Astrocyte (in vitro differentiated cells and primary cell): Measurements from ENCODE around the gene PAM16. TPM values are rescaled to one million over a fixed set of nuclear protein-coding genes. Genes with fewer than 3 reads are reported as not detected.

ENCODE experiments used
- DNase-seq: peaks from one replicate; pipeline ENCODE4 v3.0.0-alpha.2; 2010; ENCODE audit warnings: low read depth
- FAIRE-seq: peaks from 2 replicates; lab custom pipeline; 2011; peaks lifted over from hg19 to GRCh38; lab: Jason Lieb, UNC
- H2AFZ ChIP-seq: 2 replicates; pipeline ENCODE4 v1.6.0; 2012; ENCODE audit warnings: low read depth, low read length, inconsistent platforms
- H3K27ac ChIP-seq: 2 replicates; pipeline ENCODE4 v1.5.1; 2011; ENCODE audit warnings: low read depth, low read length, inconsistent platforms
- H3K27me3 ChIP-seq: 2 replicates; pipeline ENCODE4 v1.6.0; 2011; ENCODE audit warnings: low read length, inconsistent platforms; ENCODE audit not compliant: insufficient read depth
- H3K36me3 ChIP-seq: 2 replicates; pipeline ENCODE4 v1.5.1; 2011; ENCODE audit warnings: low read length, inconsistent platforms; ENCODE audit not compliant: insufficient read depth
- H3K4me1 ChIP-seq: 2 replicates; pipeline ENCODE4 v1.5.1; 2011; ENCODE audit warnings: low read length, inconsistent platforms; ENCODE audit not compliant: insufficient read depth
- H3K4me2 ChIP-seq: 2 replicates; pipeline ENCODE4 v1.6.0; 2012; ENCODE audit warnings: low read length, inconsistent platforms
- H3K4me3 ChIP-seq: 2 replicates; pipeline ENCODE4 v1.5.1; 2011; ENCODE audit warnings: low read depth, mild to moderate bottlenecking, low read length, inconsistent platforms; ENCODE audit not compliant: insufficient read depth
- H3K79me2 ChIP-seq: 2 replicates; pipeline ENCODE4 v1.6.0; 2012; ENCODE audit warnings: mild to moderate bottlenecking, low read length, inconsistent platforms; ENCODE audit not compliant: insufficient read depth
- H3K9ac ChIP-seq: 2 replicates; pipeline ENCODE4 v1.6.0; 2012; ENCODE audit warnings: mild to moderate bottlenecking, low read length, inconsistent platforms
- H3K9me3 ChIP-seq: 2 replicates; pipeline ENCODE4 v1.5.1; 2012; ENCODE audit warnings: low read depth, mild to moderate bottlenecking, low read length, inconsistent platforms; ENCODE audit not compliant: insufficient read depth
- H4K20me1 ChIP-seq: 2 replicates; pipeline ENCODE4 v1.6.0; 2012; ENCODE audit warnings: low read length, inconsistent platforms; ENCODE audit not compliant: insufficient read depth
- H3K27ac Mint-ChIP-seq: one replicate; pipeline ENCODE4 v1.8.0; 2021; ENCODE audit warnings: mild to moderate bottlenecking, mixed read lengths; ENCODE audit not compliant: unreplicated experiment
- H3K27me3 Mint-ChIP-seq: one replicate; pipeline ENCODE4 v1.8.0; 2021; ENCODE audit warnings: low read depth, mixed read lengths; ENCODE audit not compliant: unreplicated experiment
- H3K36me3 Mint-ChIP-seq: one replicate; pipeline ENCODE4 v1.8.0; 2021; ENCODE audit warnings: low read depth, mixed read lengths; ENCODE audit not compliant: unreplicated experiment
- H3K4me1 Mint-ChIP-seq: one replicate; pipeline ENCODE4 v1.8.0; 2021; ENCODE audit warnings: low read depth, mixed read lengths; ENCODE audit not compliant: unreplicated experiment
- H3K4me3 Mint-ChIP-seq: one replicate; pipeline ENCODE4 v1.8.0; 2021; ENCODE audit warnings: mild to moderate bottlenecking, moderate library complexity, mixed read lengths; ENCODE audit not compliant: unreplicated experiment
- H3K9me3 Mint-ChIP-seq: one replicate; pipeline ENCODE4 v1.8.0; 2021; ENCODE audit warnings: mild to moderate bottlenecking, mixed read lengths; ENCODE audit not compliant: unreplicated experiment
- CTCF ChIP-seq: IDR thresholded peaks from 2 replicates; pipeline ENCODE4 v1.5.1; 2011; ENCODE audit warnings: low read depth, mild to moderate bottlenecking, inconsistent platforms, low read length, moderate library complexity; ENCODE audit not compliant: insufficient read depth
- EZH2 ChIP-seq: IDR thresholded peaks from 2 replicates; pipeline ENCODE4 v1.6.1; 2012; ENCODE audit warnings: mild to moderate bottlenecking, low read length, inconsistent platforms; ENCODE audit not compliant: insufficient read depth
- total RNA-seq: library from RNA; stranded (reverse); gene quantifications from 2 replicates; pipeline ENCODE4 v1.2.1, GENCODE V29; 2021

The PAM16 gene
- total RNA-seq, 1 donor from 2014 or later, result 51.9 TPM

- no peaks in the 10 kb centered on the region for H4K20me1 ChIP-seq
- no peaks in the 10 kb centered on the region for H3K9me3 ChIP-seq
- Mint-ChIP-seq H3K27me3 (no peaks in the 10 kb centered on the region), H3K4me1 (peaks cover 25% of the 10 kb centered on the region), H3K27ac (peak overlapping the region; percentile 41), H3K36me3 (peaks cover 7% of the 10 kb centered on the region), H3K4me3 (no peak overlapping the region), H3K9me3 (no peaks in the 10 kb centered on the region)
- peaks cover 29% of the 10 kb centered on the region for H3K4me1 ChIP-seq
- H3K9ac ChIP-seq, result no peak overlapping the region
- no peak for DNase-seq
- no peaks in the 10 kb centered on the region for H3K36me3 ChIP-seq
- no peak for TF ChIP-seq CTCF
- TF ChIP-seq EZH2, result no peak
- no peak overlapping the region for H3K4me3 ChIP-seq
- FAIRE-seq, result no peak
- H3K4me2 ChIP-seq, result no peak overlapping the region
- no peaks in the 10 kb centered on the region for H3K79me2 ChIP-seq
- no peak overlapping the region for H2AFZ ChIP-seq
- H3K27me3 ChIP-seq, result no peaks in the 10 kb centered on the region
- no peak overlapping the region for H3K27ac ChIP-seq
These were observed 49.9 kb downstream of the PAM16 start for GRCh38 chr16:4301177-4301576.

- no peaks in the 10 kb centered on the region for H3K9me3 Mint-ChIP-seq
- H3K27ac ChIP-seq, result peak overlapping the region; percentile 79
- no peaks in the 10 kb centered on the region for H3K36me3 ChIP-seq
- no peaks in the 10 kb centered on the region for H3K27me3 ChIP-seq
- H3K79me2 ChIP-seq, result no peaks in the 10 kb centered on the region
- H3K4me3 Mint-ChIP-seq, result peak overlapping the region; percentile 63
- H3K4me1 Mint-ChIP-seq, result peaks cover 26% of the 10 kb centered on the region
- H3K4me3 ChIP-seq, result peak overlapping the region; percentile 18
- no peaks in the 10 kb centered on the region for H4K20me1 ChIP-seq
- peak overlapping the region; percentile 95 for H3K27ac Mint-ChIP-seq
- peaks cover 7% of the 10 kb centered on the region for H3K36me3 Mint-ChIP-seq
- no peaks in the 10 kb centered on the region for H3K27me3 Mint-ChIP-seq
- DNase-seq (peak; percentile 94), FAIRE-seq (peak; percentile 79)
- peak overlapping the region; percentile 82 for H3K4me2 ChIP-seq
- peaks cover 31% of the 10 kb centered on the region for H3K4me1 ChIP-seq
- H2AFZ ChIP-seq, result peak overlapping the region; percentile 74
- H3K9me3 ChIP-seq, result no peaks in the 10 kb centered on the region
- H3K9ac ChIP-seq, result peak overlapping the region; percentile 70
- no peak for TF ChIP-seq EZH2
- TF ChIP-seq CTCF, result no peak
These were observed 52.2 kb downstream of the PAM16 start for GRCh38 chr16:4298761-4299522.

- H3K36me3 Mint-ChIP-seq, result peaks cover 7% of the 10 kb centered on the region
- no peak for TF ChIP-seq EZH2
- no peak for TF ChIP-seq CTCF
- Histone ChIP-seq H3K9ac (no peak overlapping the region), H3K27me3 (no peaks in the 10 kb centered on the region), H3K27ac (no peak overlapping the region), H3K79me2 (no peaks in the 10 kb centered on the region), H3K9me3 (no peaks in the 10 kb centered on the region), H3K4me2 (no peak overlapping the region), H4K20me1 (no peaks in the 10 kb centered on the region), H2AFZ (no peak overlapping the region), H3K4me3 (no peak overlapping the region), H3K4me1 (peaks cover 37% of the 10 kb centered on the region), H3K36me3 (no peaks in the 10 kb centered on the region)
- DNase-seq (no peak), FAIRE-seq (no peak)
- no peaks in the 10 kb centered on the region for H3K27me3 Mint-ChIP-seq
- H3K27ac Mint-ChIP-seq, result no peak overlapping the region
- peaks cover 34% of the 10 kb centered on the region for H3K4me1 Mint-ChIP-seq
- no peaks in the 10 kb centered on the region for H3K9me3 Mint-ChIP-seq
- H3K4me3 Mint-ChIP-seq, result peak overlapping the region; percentile 70
These were observed 53.6 kb downstream of the PAM16 start for GRCh38 chr16:4297480-4297879.
